ENCODE data around the gene KLHDC3. TPM values are rescaled to one million over a fixed set of nuclear protein-coding genes. Genes with fewer than 3 reads are reported as not detected.

The KLHDC3 gene
- total and polyA plus RNA-seq, 9 of the 15 experiments (the other 6 are each of a cell fraction or from before 2014, with no cell fraction given), result 4.5 to 171 (median 107) TPM

- TF ChIP-seq DPF2 (IDR thresholded peaks at IDR 0.05) (peak; percentile 85), FOSL1 (tag; conservative IDR thresholded peaks at IDR 0.05) (peak; percentile 30; the same call in 1 of the 2 replicates), TEAD1 (CRISPR knock-in tag; IDR thresholded peaks at IDR 0.05) (peak in 1 of 2 experiments; percentile 74; a peak in 2 of 4 replicates), ETS1 (conservative IDR thresholded peaks at IDR 0.05; ENCODE audit: control insufficient read depth, low read depth, low read length) (peak; percentile 93), FOXO4 (CRISPR knock-in tag; IDR thresholded peaks at IDR 0.05) (peak; percentile 68), HOXB6 (CRISPR knock-in tag; IDR thresholded peaks at IDR 0.05; ENCODE audit: borderline replicate concordance) (no peak), ZZZ3 (IDR thresholded peaks at IDR 0.05) (no peak), PRMT5 (CRISPR knock-in tag; IDR thresholded peaks at IDR 0.05) (no peak), ZC3H11A (IDR thresholded peaks at IDR 0.05; ENCODE audit: low read depth, low read length) (peak; percentile 38; the same call in 1 of the 2 replicates), TARDBP (IDR thresholded peaks at IDR 0.05) (peak; percentile 82; the same call in 1 of the 2 replicates), RFX7 (CRISPR knock-in tag; IDR thresholded peaks at IDR 0.05) (no peak), ZBTB49 (CRISPR knock-in tag; IDR thresholded peaks at IDR 0.05; ENCODE audit: borderline replicate concordance) (no peak), POLR3G (IDR thresholded peaks at IDR 0.05; ENCODE audit: extremely low read depth, insufficient read length, insufficient replicate concordance) (no peak), DACH1 (IDR thresholded peaks at IDR 0.05; ENCODE audit: partially characterized antibody) (no peak), CBX5 (IDR thresholded peaks at IDR 0.05; ENCODE audit: borderline replicate concordance, low read depth) (no peak), SLC30A9 (CRISPR knock-in tag; IDR thresholded peaks at IDR 0.05) (no peak), DIDO1 (tag; IDR thresholded peaks at IDR 0.05; ENCODE audit: low read depth) (0 out of 2 replicates have a peak, but pooled peaks have one; percentile 15), ZNF707 (CRISPR knock-in tag; conservative IDR thresholded peaks at IDR 0.05) (no peak), MLX (CRISPR knock-in tag; conservative IDR thresholded peaks at IDR 0.05) (peak in 1 of 2 experiments; percentile 93; a peak in 1 of 4 replicates), TCF3 (CRISPR knock-in tag; IDR thresholded peaks at IDR 0.05) (peak; percentile 15; the same call in 1 of the 2 replicates), TCF7 (IDR thresholded peaks at IDR 0.05; ENCODE audit: borderline replicate concordance) (0 out of 2 replicates have a peak, but pooled peaks have one; percentile 30), ZNF431 (CRISPR knock-in tag; IDR thresholded peaks at IDR 0.05) (no peak), EP400 (IDR thresholded peaks at IDR 0.05) (peak; percentile 97), ZC3H8 (IDR thresholded peaks at IDR 0.05) (0 out of 2 replicates have a peak, but pooled peaks have one; percentile 54)
Measured at GRCh38 chr6:43053545-43054205, 39.6 kb downstream of the KLHDC3 start, which contains the start of gene CUL7 (continued).
